MM.1S (cell line): Measurements from ENCODE around the gene ABCC8.

Source experiments
- EZH2 ChIP-seq: fragments of 300-600 bp; sonication (generic); optimal IDR thresholded peaks from 2 replicates; pipeline ENCODE3; 2017; ENCODE audit warnings: low read depth, mild to moderate bottlenecking, antibody characterized with exemption, low read length, mixed read lengths
- EZH2phosphoT487 ChIP-seq: fragments of 300-600 bp; sonication (generic); IDR thresholded peaks from 2 replicates; pipeline ENCODE4 v1.6.1; 2018; ENCODE audit warnings: antibody characterized with exemption, low read length
- TF ChIP-seq, protein P1 (sequence below): fragments of 300-600 bp; sonication (generic); IDR thresholded peaks from 2 replicates; pipeline ENCODE4 v1.5.1; 2016; ENCODE audit warnings: antibody characterized with exemption, low read length, mixed read lengths

- TF ChIP-seq EZH2 (no peak), EZH2phosphoT487 (no peak)
- TF ChIP-seq, protein P1, sequence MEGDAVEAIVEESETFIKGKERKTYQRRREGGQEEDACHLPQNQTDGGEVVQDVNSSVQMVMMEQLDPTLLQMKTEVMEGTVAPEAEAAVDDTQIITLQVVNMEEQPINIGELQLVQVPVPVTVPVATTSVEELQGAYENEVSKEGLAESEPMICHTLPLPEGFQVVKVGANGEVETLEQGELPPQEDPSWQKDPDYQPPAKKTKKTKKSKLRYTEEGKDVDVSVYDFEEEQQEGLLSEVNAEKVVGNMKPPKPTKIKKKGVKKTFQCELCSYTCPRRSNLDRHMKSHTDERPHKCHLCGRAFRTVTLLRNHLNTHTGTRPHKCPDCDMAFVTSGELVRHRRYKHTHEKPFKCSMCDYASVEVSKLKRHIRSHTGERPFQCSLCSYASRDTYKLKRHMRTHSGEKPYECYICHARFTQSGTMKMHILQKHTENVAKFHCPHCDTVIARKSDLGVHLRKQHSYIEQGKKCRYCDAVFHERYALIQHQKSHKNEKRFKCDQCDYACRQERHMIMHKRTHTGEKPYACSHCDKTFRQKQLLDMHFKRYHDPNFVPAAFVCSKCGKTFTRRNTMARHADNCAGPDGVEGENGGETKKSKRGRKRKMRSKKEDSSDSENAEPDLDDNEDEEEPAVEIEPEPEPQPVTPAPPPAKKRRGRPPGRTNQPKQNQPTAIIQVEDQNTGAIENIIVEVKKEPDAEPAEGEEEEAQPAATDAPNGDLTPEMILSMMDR, result no peak
These were observed 21.4 kb upstream of the ABCC8 start for GRCh38 chr11:17498058-17498457.
